ENCODE results near the gene DOK7. TPM values are rescaled to one million over a fixed set of nuclear protein-coding genes. Genes with fewer than 3 reads are reported as not detected.

The DOK7 gene
- total and polyA plus RNA-seq, 7 experiments from 2014 or later = not detected

DNA sequence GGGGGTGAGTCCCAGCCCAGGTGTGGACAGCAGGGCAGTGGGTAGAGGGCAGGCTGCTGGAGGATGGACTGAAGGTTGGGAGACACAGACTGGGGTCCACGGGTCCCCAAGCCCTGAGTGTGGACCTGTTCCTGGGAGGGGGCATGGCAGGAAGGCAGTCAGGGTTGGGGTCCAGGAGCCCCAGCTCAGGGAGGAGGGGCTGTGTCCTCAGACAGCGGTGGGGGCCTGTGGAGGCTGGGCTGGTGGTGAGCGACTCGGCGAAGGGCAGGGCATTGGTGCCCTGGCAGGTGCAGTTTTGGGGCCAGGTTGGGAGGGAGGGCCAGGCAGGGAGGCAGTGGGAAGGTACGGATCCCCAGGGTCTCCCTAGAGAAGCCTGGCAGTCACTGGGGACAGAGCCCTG, 34.0 kb downstream of the DOK7 start:
- H3K27ac Mint-ChIP-seq = peak overlapping the region in 1 of 9 donors; percentile 32
- POLR2A ChIA-PET = no interaction called here

DNA sequence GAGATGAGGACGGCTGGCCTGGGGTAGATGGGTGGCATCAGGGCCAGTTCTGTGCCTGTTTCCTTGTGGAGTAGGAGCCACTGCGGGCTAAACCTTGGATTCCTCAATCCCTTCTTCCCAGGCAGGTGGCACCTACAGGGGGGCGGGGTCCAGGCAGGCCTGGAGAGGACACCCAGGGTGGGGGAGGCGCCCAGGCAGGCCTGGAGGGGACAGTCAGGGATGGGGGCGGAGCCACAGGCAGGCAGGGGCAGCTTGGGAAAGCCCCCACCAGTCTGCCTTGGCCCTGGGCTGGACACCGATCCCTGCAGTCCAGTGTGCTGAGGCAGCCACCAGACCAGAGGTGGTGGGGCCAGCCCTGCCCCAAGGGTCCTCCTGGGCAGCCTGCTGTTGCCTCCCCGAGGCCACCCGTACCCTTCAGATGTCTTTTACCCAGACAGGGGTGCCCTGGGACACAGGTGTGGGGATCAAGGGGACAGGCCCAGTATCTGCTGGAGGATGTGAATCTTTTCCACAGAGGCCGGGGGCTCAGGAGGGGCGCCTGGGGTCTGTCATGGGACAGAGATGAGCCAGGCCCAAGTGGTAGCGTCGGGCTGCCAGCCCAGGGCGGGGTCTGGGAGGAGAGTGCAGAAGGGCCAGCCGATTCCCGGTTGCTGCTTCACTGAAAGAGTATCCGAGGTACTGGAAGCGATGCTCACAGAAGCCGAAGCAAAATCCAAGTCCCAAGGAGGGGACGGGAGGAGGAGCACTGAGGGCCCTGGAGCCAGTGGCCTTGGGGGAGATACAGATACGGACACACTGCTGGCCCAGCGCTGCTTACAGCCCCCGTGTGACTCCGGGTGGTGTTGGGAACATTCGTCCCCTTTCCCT, 34.6 kb downstream of the DOK7 start:
- Histone ChIP-seq H3K27ac (ENCODE audit: low read depth, low read length) (no peak overlapping the region), H3K27me3 (ENCODE audit: control insufficient read depth in 2 of 2, insufficient read depth in 2 of 2, low read length in 2 of 2) (no peaks in the 10 kb centered on the region), H3K9me3 (ENCODE audit: control insufficient read depth in 2 of 3, low read length in 3 of 3) (no peaks in the 10 kb centered on the region), H3K36me3 (ENCODE audit: control insufficient read depth in 2 of 3, insufficient read depth in 3 of 3, low read length in 3 of 3) (peaks cover 0 to 11% (median 0%) of the 10 kb centered on the region in 3 experiments), H3K4me1 (ENCODE audit: control insufficient read depth in 2 of 2, insufficient read depth in 2 of 2, low read length in 2 of 2) (no peaks in the 10 kb centered on the region), H3K4me3 (ENCODE audit: low read length) (no peak overlapping the region)
- no peak overlapping the region for H3K4me3 Mint-ChIP-seq
- ChIA-PET CTCF (no interaction called here), POLR2A (no interaction called here)
- H3K27ac Mint-ChIP-seq = no peak overlapping the region
- H3K27me3 Mint-ChIP-seq = peaks cover 0 to 8% (median 0%) of the 10 kb centered on the region in 5 donors
- peaks cover 0 to 3% (median 0%) of the 10 kb centered on the region in 7 donors for H3K4me1 Mint-ChIP-seq
- intact Hi-C loops (cut with micrococcal nuclease) = no loop called here
- no peak for ATAC-seq
- H3K9me3 Mint-ChIP-seq = peaks cover 0 to 2% (median 0%) of the 10 kb centered on the region in 11 donors
- no peaks in the 10 kb centered on the region for H3K36me3 Mint-ChIP-seq
- no peak for DNase-seq

More for the DNA sequence above, 34.0 kb downstream of the DOK7 start:
- no peak for ATAC-seq
- no peaks in the 10 kb centered on the region for H3K36me3 Mint-ChIP-seq
- Histone ChIP-seq H3K36me3 (ENCODE audit: control insufficient read depth in 2 of 3, insufficient read depth in 3 of 3, low read length in 3 of 3) (peaks cover 0 to 4% (median 0%) of the 10 kb centered on the region in 3 experiments), H3K27me3 (ENCODE audit: control insufficient read depth in 2 of 2, insufficient read depth in 2 of 2, low read length in 2 of 2) (no peaks in the 10 kb centered on the region), H3K4me1 (ENCODE audit: control insufficient read depth in 2 of 2, insufficient read depth in 2 of 2, low read length in 2 of 2) (no peaks in the 10 kb centered on the region), H3K27ac (ENCODE audit: low read depth, low read length) (no peak overlapping the region), H3K9me3 (ENCODE audit: control insufficient read depth in 2 of 3, low read length in 3 of 3) (no peaks in the 10 kb centered on the region), H3K4me3 (ENCODE audit: low read length) (no peak overlapping the region)
- peaks cover 0 to 2% (median 0%) of the 10 kb centered on the region in 11 donors for H3K9me3 Mint-ChIP-seq
- DNase-seq = no peak
- intact Hi-C loops (cut with micrococcal nuclease) = no loop called here
- peaks cover 0 to 3% (median 0%) of the 10 kb centered on the region in 7 donors for H3K4me1 Mint-ChIP-seq
- CTCF ChIA-PET = interaction anchor here (1.2 kb wide), 1 partner anchor 15 kb away, joined by 3 read pairs; no protein-coding TSS in a partner anchor
- peaks cover 0 to 12% (median 4%) of the 10 kb centered on the region in 5 donors for H3K27me3 Mint-ChIP-seq
- H3K4me3 Mint-ChIP-seq = no peak overlapping the region

DNA sequence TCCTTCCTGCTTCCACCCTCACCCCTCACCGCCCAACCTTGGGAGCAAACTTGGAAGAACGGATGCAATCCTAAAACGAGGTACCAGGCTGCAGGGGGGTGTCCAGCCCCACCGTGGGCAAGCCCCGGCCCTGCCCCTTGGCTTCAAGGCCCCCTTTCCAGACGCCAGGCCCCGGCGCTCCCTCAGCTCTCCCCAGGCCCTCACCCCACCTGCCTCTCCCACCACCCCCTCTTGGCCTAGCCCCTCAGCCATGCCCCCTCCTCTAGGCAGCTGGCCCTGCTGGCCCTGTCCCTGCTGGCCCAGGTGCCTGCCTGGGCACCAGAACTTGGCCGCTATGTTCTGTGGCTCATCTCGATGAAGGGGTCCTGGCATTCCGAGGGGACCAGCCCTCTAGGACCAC, 35.3 kb downstream of the DOK7 start:
- ChIA-PET POLR2A (no interaction called here), CTCF (no interaction called here)
- intact Hi-C loops (cut with micrococcal nuclease) = no loop called here
- DNase-seq (no peak), ATAC-seq (no peak)
- Mint-ChIP-seq H3K27me3 (peaks cover 0 to 8% (median 0%) of the 10 kb centered on the region in 5 donors), H3K9me3 (peaks cover 0 to 2% (median 0%) of the 10 kb centered on the region in 11 donors), H3K4me3 (no peak overlapping the region), H3K4me1 (peaks cover 0 to 3% (median 2%) of the 10 kb centered on the region in 7 donors), H3K27ac (peak overlapping the region in 1 of 9 donors; percentile 38), H3K36me3 (peaks cover 1 to 5% (median 2%) of the 10 kb centered on the region in 5 donors)
- Histone ChIP-seq H3K4me1 (ENCODE audit: control insufficient read depth in 2 of 2, insufficient read depth in 2 of 2, low read length in 2 of 2) (no peaks in the 10 kb centered on the region), H3K4me3 (ENCODE audit: low read length) (no peak overlapping the region), H3K27ac (ENCODE audit: low read depth, low read length) (no peak overlapping the region), H3K9me3 (ENCODE audit: control insufficient read depth in 2 of 3, low read length in 3 of 3) (no peaks in the 10 kb centered on the region), H3K36me3 (ENCODE audit: control insufficient read depth in 2 of 3, insufficient read depth in 3 of 3, low read length in 3 of 3) (peaks cover 0 to 17% (median 0%) of the 10 kb centered on the region in 3 experiments), H3K27me3 (ENCODE audit: control insufficient read depth in 2 of 2, insufficient read depth in 2 of 2, low read length in 2 of 2) (no peaks in the 10 kb centered on the region)

DNA sequence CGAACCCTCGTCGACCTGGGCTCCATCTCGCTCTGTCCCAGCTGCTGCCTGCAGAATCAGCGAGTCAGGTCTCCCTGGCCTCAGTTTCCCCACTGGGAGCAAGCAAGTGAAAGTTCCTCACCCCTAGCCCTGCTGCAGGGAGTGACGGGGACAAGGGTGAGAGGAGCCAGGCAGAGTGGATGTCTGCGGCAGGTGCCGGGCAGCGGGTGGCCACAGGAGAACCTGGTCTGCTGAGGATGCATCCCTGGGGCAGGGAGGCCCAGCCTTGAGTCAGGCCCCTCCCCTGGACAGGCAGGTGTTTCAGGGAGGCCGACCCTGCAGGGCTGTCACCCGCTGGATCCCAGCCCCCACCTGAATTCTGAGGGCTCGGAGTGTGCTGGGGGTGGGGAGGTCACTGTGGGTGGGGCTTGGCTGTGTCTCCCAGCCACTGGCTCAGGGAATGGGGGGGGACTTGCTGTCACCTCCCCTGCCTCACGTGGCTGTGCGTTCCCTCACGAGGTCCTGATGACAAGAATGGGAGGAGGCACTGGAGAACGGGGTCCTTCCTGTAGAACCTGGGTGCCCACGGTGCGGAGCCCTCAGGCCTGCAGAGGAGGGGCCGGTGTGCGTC, 35.9 kb downstream of the DOK7 start:
- Mint-ChIP-seq H3K4me3 (no peak overlapping the region), H3K36me3 (peaks cover 4 to 6% (median 5%) of the 10 kb centered on the region in 5 donors), H3K27ac (no peak overlapping the region), H3K4me1 (peaks cover 0 to 7% (median 5%) of the 10 kb centered on the region in 7 donors), H3K9me3 (peaks cover 0 to 2% (median 0%) of the 10 kb centered on the region in 11 donors), H3K27me3 (peaks cover 0 to 8% (median 0%) of the 10 kb centered on the region in 5 donors)
- ChIA-PET CTCF (no interaction called here), POLR2A (no interaction called here)
- DNase-seq = no peak
- Histone ChIP-seq H3K4me1 (ENCODE audit: control insufficient read depth in 2 of 2, insufficient read depth in 2 of 2, low read length in 2 of 2) (no peaks in the 10 kb centered on the region), H3K27ac (ENCODE audit: low read depth, low read length) (no peak overlapping the region), H3K4me3 (ENCODE audit: low read length) (no peak overlapping the region), H3K27me3 (ENCODE audit: control insufficient read depth in 2 of 2, insufficient read depth in 2 of 2, low read length in 2 of 2) (no peaks in the 10 kb centered on the region), H3K36me3 (ENCODE audit: control insufficient read depth in 2 of 3, insufficient read depth in 3 of 3, low read length in 3 of 3) (peaks cover 0 to 23% (median 0%) of the 10 kb centered on the region in 3 experiments), H3K9me3 (ENCODE audit: control insufficient read depth in 2 of 3, low read length in 3 of 3) (no peaks in the 10 kb centered on the region)
- no peak for ATAC-seq
- intact Hi-C loops (cut with micrococcal nuclease) = no loop called here

DNA sequence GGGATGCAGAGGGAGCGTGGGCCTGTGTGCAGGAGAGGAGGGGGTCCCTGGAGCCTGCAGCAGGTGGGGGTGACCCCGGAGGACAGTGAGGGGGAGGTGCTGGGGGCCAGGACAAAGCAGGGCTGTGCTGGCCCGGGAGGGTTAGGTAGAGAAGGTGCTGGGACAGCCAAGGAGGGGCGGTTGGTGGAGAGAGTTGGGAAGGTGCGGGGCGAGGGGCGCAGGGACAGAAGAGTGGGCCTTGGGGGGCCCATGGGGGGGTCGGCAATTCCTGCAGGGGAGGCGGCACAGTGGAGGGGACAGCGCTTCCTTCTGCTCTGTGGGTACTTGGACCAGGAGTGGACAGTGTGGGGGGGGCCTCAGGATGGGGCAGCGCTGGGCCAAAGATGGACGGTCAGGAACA, 36.6 kb downstream of the DOK7 start:
- CTCF ChIA-PET = no interaction called here
- Histone ChIP-seq H3K27me3 (ENCODE audit: control insufficient read depth in 2 of 2, insufficient read depth in 2 of 2, low read length in 2 of 2) (no peaks in the 10 kb centered on the region), H3K36me3 (ENCODE audit: control insufficient read depth in 2 of 3, insufficient read depth in 3 of 3, low read length in 3 of 3) (peaks cover 0 to 26% (median 0%) of the 10 kb centered on the region in 3 experiments), H3K27ac (ENCODE audit: low read depth, low read length) (no peak overlapping the region), H3K4me1 (ENCODE audit: control insufficient read depth in 2 of 2, insufficient read depth in 2 of 2, low read length in 2 of 2) (no peaks in the 10 kb centered on the region), H3K9me3 (ENCODE audit: control insufficient read depth in 2 of 3, low read length in 3 of 3) (no peaks in the 10 kb centered on the region), H3K4me3 (ENCODE audit: low read length) (no peak overlapping the region)
- no peak overlapping the region for H3K4me3 Mint-ChIP-seq
- no peak overlapping the region for H3K27ac Mint-ChIP-seq
- H3K4me1 Mint-ChIP-seq = peaks cover 0 to 7% (median 5%) of the 10 kb centered on the region in 7 donors
- ATAC-seq (no peak), DNase-seq (no peak)
- intact Hi-C loops (cut with micrococcal nuclease) = no loop called here
- POLR2A ChIA-PET = no interaction called here
- peaks cover 0 to 8% (median 0%) of the 10 kb centered on the region in 5 donors for H3K27me3 Mint-ChIP-seq
- H3K36me3 Mint-ChIP-seq = peaks cover 4 to 7% (median 5%) of the 10 kb centered on the region in 5 donors
- peaks cover 0 to 2% (median 0%) of the 10 kb centered on the region in 11 donors for H3K9me3 Mint-ChIP-seq

DNA sequence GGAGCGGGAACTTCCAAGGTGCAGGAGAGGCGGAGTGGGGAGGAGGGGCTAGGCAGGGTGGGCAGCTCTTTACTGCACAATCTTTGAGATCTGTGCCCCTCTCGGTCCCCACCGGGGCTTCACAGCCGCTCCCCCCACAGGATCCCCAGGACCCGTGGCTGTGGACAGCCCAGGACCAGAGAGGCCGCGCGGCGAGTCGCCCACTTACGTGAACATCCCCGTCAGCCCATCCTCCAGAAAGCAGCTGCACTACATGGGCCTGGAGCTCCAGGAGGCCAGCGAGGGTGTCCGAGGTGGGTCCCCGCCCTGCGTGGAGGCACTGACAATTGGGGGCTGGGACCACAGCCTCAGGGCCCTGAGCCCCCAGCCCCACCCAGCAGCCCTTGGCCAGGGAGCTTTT, 37.0 kb downstream of the DOK7 start:
- Histone ChIP-seq H3K4me1 (ENCODE audit: control insufficient read depth in 2 of 2, insufficient read depth in 2 of 2, low read length in 2 of 2) (no peaks in the 10 kb centered on the region), H3K27me3 (ENCODE audit: control insufficient read depth in 2 of 2, insufficient read depth in 2 of 2, low read length in 2 of 2) (no peaks in the 10 kb centered on the region), H3K4me3 (ENCODE audit: low read length) (no peak overlapping the region), H3K27ac (ENCODE audit: low read depth, low read length) (no peak overlapping the region), H3K36me3 (ENCODE audit: control insufficient read depth in 2 of 3, insufficient read depth in 3 of 3, low read length in 3 of 3) (peaks cover 0 to 30% (median 0%) of the 10 kb centered on the region in 3 experiments), H3K9me3 (ENCODE audit: control insufficient read depth in 2 of 3, low read length in 3 of 3) (no peaks in the 10 kb centered on the region)
- ATAC-seq (no peak), DNase-seq (no peak)
- Mint-ChIP-seq H3K9me3 (peaks cover 0 to 2% (median 0%) of the 10 kb centered on the region in 11 donors), H3K27me3 (peaks cover 0 to 7% (median 0%) of the 10 kb centered on the region in 5 donors), H3K27ac (no peak overlapping the region), H3K4me1 (peaks cover 0 to 7% (median 5%) of the 10 kb centered on the region in 7 donors), H3K4me3 (no peak overlapping the region), H3K36me3 (peaks cover 4 to 9% (median 5%) of the 10 kb centered on the region in 5 donors)
- ChIA-PET CTCF (no interaction called here), POLR2A (no interaction called here)
- intact Hi-C loops (cut with micrococcal nuclease) = no loop called here
